Panc1 (cell line): ENCODE results near the gene ASF1A. TPM values are rescaled to one million over a fixed set of nuclear protein-coding genes. Genes with fewer than 3 reads are reported as not detected.

Source experiments
- ATAC-seq: fragments of 200-7000 bp; cut with Tn5 transposase; 2 replicates; pipeline ENCODE4 v1.9.1; 2020; ENCODE audit warnings: mild to moderate bottlenecking, moderate library complexity
- BruUV-seq: library from RNA; stranded (reverse); fragments of 400-500 nt; replicated peaks from 2 replicates; lab custom pipeline; 2021; lab: Mats Ljungman, UMichigan
- CTCF ChIA-PET: fragments of 300-600 bp; sonication (Branson Sonifier 250); formaldehyde crosslinking; loops from one replicate; lab custom pipeline; 2022; ENCODE audit warnings: antibody characterized with exemption; lab: Charles Lee
- POLR2A ChIA-PET: fragments of 300-600 bp; sonication (Branson Sonifier 250); formaldehyde crosslinking; loops from one replicate; lab custom pipeline; 2022; ENCODE audit warnings: antibody characterized with exemption; lab: Charles Lee
- DNase-seq: peaks from one replicate; pipeline ENCODE4 v3.0.0-alpha.2; 2010; ENCODE audit warnings: low read depth, low spot score
- H3K27ac ChIP-seq: 2 replicates; pipeline ENCODE4 v1.5.1; 2011; ENCODE audit warnings: mild to moderate bottlenecking, low read length, inconsistent platforms
- H3K27me3 ChIP-seq: fragments of 200-500 bp; sonication (Bioruptor generic); 2 replicates; pipeline ENCODE4 v1.6.0; 2014; ENCODE audit warnings: low read length, inconsistent platforms; ENCODE audit not compliant: control insufficient read depth, insufficient read depth
- H3K36me3 ChIP-seq: fragments of 200-500 bp; sonication (Bioruptor generic); 2 replicates; pipeline ENCODE4 v1.5.1; 2014; ENCODE audit warnings: inconsistent platforms, mild to moderate bottlenecking, low read length, moderate library complexity; ENCODE audit not compliant: control insufficient read depth, insufficient read depth
- H3K4me1 ChIP-seq: 2 replicates; pipeline ENCODE4 v1.5.1; 2011; ENCODE audit warnings: inconsistent platforms, mild to moderate bottlenecking, low read length, moderate library complexity; ENCODE audit not compliant: control insufficient read depth, insufficient read depth
- H3K4me3 ChIP-seq, 2 experiments: 2 replicates each; pipeline ENCODE4 v1.5.1; 2011 to 2012; ENCODE audit warnings: low read depth in 2 of 2, low read length in 2 of 2, mild to moderate bottlenecking in 2 of 2, inconsistent platforms in 1 of 2, moderate library complexity in 1 of 2
- H3K9me3 ChIP-seq: fragments of 200-500 bp; sonication (Bioruptor generic); 2 replicates; pipeline ENCODE4 v1.5.1; 2014; ENCODE audit warnings: low read depth, mild to moderate bottlenecking, inconsistent platforms, low read length, moderate library complexity; ENCODE audit not compliant: control insufficient read depth, insufficient read depth
- CTCF ChIP-seq: fragments of 450-650 bp; IDR thresholded peaks from 2 replicates; pipeline ENCODE4 v1.5.1; 2017; ENCODE audit warnings: mild to moderate bottlenecking
- POLR2AphosphoS5 ChIP-seq: IDR thresholded peaks from 2 replicates; pipeline ENCODE4 v1.6.1; 2012; ENCODE audit warnings: mild to moderate bottlenecking, low read depth, low read length, moderate library complexity
- REST ChIP-seq, 2 experiments: IDR thresholded peaks; 2 replicates each; pipeline ENCODE4 v1.6.1; 2011 to 2012; ENCODE audit warnings: low read depth in 2 of 2, control low read depth in 1 of 2, low read length in 1 of 2, mild to moderate bottlenecking in 1 of 2, moderate library complexity in 1 of 2; ENCODE audit not compliant: insufficient read depth in 1 of 2
- SIN3A ChIP-seq: IDR thresholded peaks from 2 replicates; pipeline ENCODE4 v1.6.1; 2012; ENCODE audit warnings: low read depth, mild to moderate bottlenecking, low read length, moderate library complexity, borderline replicate concordance; ENCODE audit not compliant: insufficient read depth
- TCF7L2 ChIP-seq: IDR thresholded peaks from 2 replicates; pipeline ENCODE4 v1.6.1; 2011; ENCODE audit warnings: mild to moderate bottlenecking, low read depth, low read length, inconsistent platforms
- in situ Hi-C: cut with HindIII; loops from 2 replicates; pipeline ENCODE4 v1.10.0; 2016; ENCODE audit warnings: low sequenced_read_pairs, low pct_unique_long_range_greater_than_20kb
- intact Hi-C: fragments of 100-400 bp; cut with micrococcal nuclease; formaldehyde crosslinking; loops from one replicate; pipeline ENCODE4 v1.10.0; 2022; ENCODE audit not compliant: unreplicated experiment
- total RNA-seq: library from RNA; stranded (reverse); gene quantifications from one replicate; pipeline ENCODE4 v1.2.1, GENCODE V29; 2021; ENCODE audit not compliant: unreplicated experiment

ASF1A gene
- total RNA-seq, 1 experiment from 2014 or later: 28.5 TPM

- no peak for ATAC-seq
Observed at GRCh38 chr6:118869894-118870589, 23.9 kb upstream of the ASF1A start.

GRCh38 chr6:118871331-118871730, 22.6 kb upstream of the ASF1A start:
- intact Hi-C loops (no loop called here), in situ Hi-C loops (no loop called here)
- TF ChIP-seq TCF7L2 (no peak), CTCF (no peak), REST (IDR thresholded peaks at IDR 0.05; ENCODE audit: insufficient read depth in 1 of 2, low read depth in 2 of 2, low read length in 1 of 2) (no peak), POLR2AphosphoS5 (no peak), SIN3A (no peak)
- peaks cover 10% of the 10 kb centered on the region; the same call in 1 of the 2 replicates for H3K4me1 ChIP-seq
- ATAC-seq (no peak), DNase-seq (no peak)
- no peaks in the 10 kb centered on the region for H3K36me3 ChIP-seq
- CTCF ChIA-PET: no interaction called here
- H3K9me3 ChIP-seq: peaks cover 4% of the 10 kb centered on the region; the same call in 1 of the 2 replicates
- no peaks in the 10 kb centered on the region for H3K27me3 ChIP-seq
- POLR2A ChIA-PET: no interaction called here
- H3K27ac ChIP-seq: no peak overlapping the region
- no peak overlapping the region for H3K4me3 ChIP-seq
- BruUV-seq: no TSS peak

More at GRCh38 chr6:118869894-118870589, 23.9 kb upstream of the ASF1A start:
- POLR2A ChIA-PET: no interaction called here
- no TSS peak for BruUV-seq
- intact Hi-C loops: no loop called here
- in situ Hi-C loops: no loop called here
- TF ChIP-seq SIN3A: no peak
- TF ChIP-seq POLR2AphosphoS5: no peak
- no peak for TF ChIP-seq REST (IDR thresholded peaks at IDR 0.05; ENCODE audit: insufficient read depth in 1 of 2, low read depth in 2 of 2, low read length in 1 of 2)
- TF ChIP-seq TCF7L2: no peak
- TF ChIP-seq CTCF: no peak
- no peak overlapping the region for H3K4me3 ChIP-seq
- H3K27ac ChIP-seq: no peak overlapping the region
- no peaks in the 10 kb centered on the region for H3K27me3 ChIP-seq
- no peak for DNase-seq
- peaks cover 9% of the 10 kb centered on the region for H3K4me1 ChIP-seq
- CTCF ChIA-PET: no interaction called here
- no peaks in the 10 kb centered on the region for H3K36me3 ChIP-seq
- peaks cover 9% of the 10 kb centered on the region; the same call in 1 of the 2 replicates for H3K9me3 ChIP-seq
